ENCODE results near the gene CORO2B.

DNA sequence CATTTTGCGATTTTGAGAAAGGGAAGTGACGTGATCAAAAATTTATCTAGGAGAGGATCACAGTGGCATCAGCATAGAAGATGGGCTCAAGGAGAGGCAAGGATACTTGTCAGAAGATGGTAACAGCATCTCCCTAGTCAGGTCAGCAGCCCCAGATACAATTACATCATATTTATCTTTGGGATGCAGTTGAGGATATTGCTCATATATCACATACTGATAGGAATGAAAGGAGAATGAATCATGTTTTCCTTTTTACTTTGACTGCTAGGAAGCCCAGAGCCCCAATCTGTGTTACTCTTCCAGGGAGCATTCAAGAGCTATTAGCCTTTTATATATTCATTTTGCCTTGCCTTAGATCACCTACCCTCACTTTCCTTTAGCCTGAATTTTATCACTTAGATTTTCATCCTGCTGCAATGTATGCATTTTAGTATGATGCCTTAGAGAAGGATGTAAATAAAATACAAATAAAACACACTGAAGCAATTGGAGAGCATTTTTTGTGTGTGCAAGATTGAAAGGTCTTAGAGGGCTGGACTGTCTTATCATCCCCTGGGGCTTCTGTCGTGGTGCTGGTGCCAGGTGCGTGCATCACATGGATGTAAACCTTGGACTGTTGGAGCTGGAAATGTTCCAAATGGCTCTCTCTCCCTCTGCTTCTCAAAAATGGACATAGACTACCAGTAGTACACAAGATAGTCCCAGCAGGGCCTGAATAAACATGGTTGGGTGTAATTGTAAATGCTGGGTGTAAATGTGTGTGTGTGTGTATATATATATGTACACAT is 40.3 kb downstream of the CORO2B start:
- TF ChIP-seq, protein P1, sequence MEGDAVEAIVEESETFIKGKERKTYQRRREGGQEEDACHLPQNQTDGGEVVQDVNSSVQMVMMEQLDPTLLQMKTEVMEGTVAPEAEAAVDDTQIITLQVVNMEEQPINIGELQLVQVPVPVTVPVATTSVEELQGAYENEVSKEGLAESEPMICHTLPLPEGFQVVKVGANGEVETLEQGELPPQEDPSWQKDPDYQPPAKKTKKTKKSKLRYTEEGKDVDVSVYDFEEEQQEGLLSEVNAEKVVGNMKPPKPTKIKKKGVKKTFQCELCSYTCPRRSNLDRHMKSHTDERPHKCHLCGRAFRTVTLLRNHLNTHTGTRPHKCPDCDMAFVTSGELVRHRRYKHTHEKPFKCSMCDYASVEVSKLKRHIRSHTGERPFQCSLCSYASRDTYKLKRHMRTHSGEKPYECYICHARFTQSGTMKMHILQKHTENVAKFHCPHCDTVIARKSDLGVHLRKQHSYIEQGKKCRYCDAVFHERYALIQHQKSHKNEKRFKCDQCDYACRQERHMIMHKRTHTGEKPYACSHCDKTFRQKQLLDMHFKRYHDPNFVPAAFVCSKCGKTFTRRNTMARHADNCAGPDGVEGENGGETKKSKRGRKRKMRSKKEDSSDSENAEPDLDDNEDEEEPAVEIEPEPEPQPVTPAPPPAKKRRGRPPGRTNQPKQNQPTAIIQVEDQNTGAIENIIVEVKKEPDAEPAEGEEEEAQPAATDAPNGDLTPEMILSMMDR (IDR thresholded peaks at IDR 0.05) = no peak
- TF ChIP-seq POLR2A (IDR thresholded peaks at IDR 0.05) = no peak
